Endometrium (tissue), 2 donors: ENCODE data around the gene ESF1.
"Not testable (repeated sequence)": the region's sequence is repeated elsewhere in the genome, so short reads cannot be mapped to it uniquely, and the experiment has no call there.

Source experiments
- FAIRE-seq: peaks from 2 replicates; lab custom pipeline; 2012; peaks lifted over from hg19 to GRCh38; lab: Jason Lieb, UNC
- donor health status: control.
- donor health status: control.

ESF1 gene

GRCh38 chr20:13788167-13788834 is 3.6 kb upstream of the ESF1 start:
- FAIRE-seq: peak; percentile 57

GRCh38 chr20:13786143-13786828 is 1.6 kb upstream of the ESF1 start:
- no peak for FAIRE-seq

GRCh38 chr20:13784271-13784892 is 337 bp downstream of the ESF1 start:
- FAIRE-seq: no peak

- no peak for FAIRE-seq
These were observed 1.2 kb downstream of the ESF1 start for GRCh38 chr20:13783528-13783927.

GRCh38 chr20:13778827-13779226 is 5.9 kb downstream of the ESF1 start:
- no peak for FAIRE-seq

- no peak for FAIRE-seq
These were observed 7.5 kb downstream of the ESF1 start for GRCh38 chr20:13777171-13777601.

- no peak for FAIRE-seq
These were observed 8.9 kb downstream of the ESF1 start for GRCh38 chr20:13775867-13776266.

- FAIRE-seq: no peak
These were observed 12.2 kb downstream of the ESF1 start for GRCh38 chr20:13772529-13772928.

GRCh38 chr20:13771853-13772453 is 12.8 kb downstream of the ESF1 start:
- FAIRE-seq: peak; percentile 91

GRCh38 chr20:13770141-13770540 is 14.6 kb downstream of the ESF1 start:
- no peak for FAIRE-seq

- FAIRE-seq: no peak
These were observed 18.8 kb downstream of the ESF1 start for GRCh38 chr20:13765868-13766416.

GRCh38 chr20:13765299-13765698 is 19.4 kb downstream of the ESF1 start:
- no peak for FAIRE-seq

- not testable (repeated sequence) for FAIRE-seq
These were observed 24.2 kb downstream of the ESF1 start for GRCh38 chr20:13760451-13760946.

- no peak for FAIRE-seq
These were observed 25.8 kb downstream of the ESF1 start for GRCh38 chr20:13758884-13759283.

- FAIRE-seq: no peak
These were observed 28.2 kb downstream of the ESF1 start for GRCh38 chr20:13756551-13756950.

GRCh38 chr20:13755809-13756208 is 28.9 kb downstream of the ESF1 start:
- FAIRE-seq: no peak

GRCh38 chr20:13753436-13754036 is 31.2 kb downstream of the ESF1 start:
- no peak for FAIRE-seq

- no peak for FAIRE-seq
These were observed 34.9 kb downstream of the ESF1 start for GRCh38 chr20:13749811-13750210.

GRCh38 chr20:13745784-13746183 is 38.9 kb downstream of the ESF1 start:
- FAIRE-seq: no peak

- no peak for FAIRE-seq
These were observed 40.4 kb downstream of the ESF1 start for GRCh38 chr20:13744352-13744751.

GRCh38 chr20:13741879-13742278 is 42.8 kb downstream of the ESF1 start:
- FAIRE-seq: no peak
